ENCODE measurements around the gene MAP3K5. TPM values are rescaled to one million over a fixed set of nuclear protein-coding genes. Genes with fewer than 3 reads are reported as not detected.

Gene MAP3K5
- total and polyA plus RNA-seq, 2 donors (not counting 1 experiment from before 2014, with no cell fraction given), result 10.9 to 62.6 TPM

DNA sequence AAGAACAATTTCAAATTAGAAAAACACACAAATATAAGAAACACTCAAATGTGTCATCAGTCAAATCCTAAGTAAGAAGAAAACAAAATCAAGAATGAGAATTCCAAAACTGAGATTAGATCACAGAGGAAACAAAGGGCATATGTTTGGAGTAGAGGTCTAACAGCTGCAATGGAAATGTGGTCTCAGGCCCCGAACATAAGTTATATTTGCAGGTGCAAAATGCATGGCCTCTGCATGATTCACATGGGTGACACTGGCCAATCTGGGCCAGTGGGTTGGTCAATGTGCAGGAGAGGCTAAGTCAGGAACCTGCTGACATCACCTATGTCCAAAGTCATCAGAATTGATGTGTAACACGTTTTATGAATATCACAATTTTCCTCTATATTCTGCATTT lies 133.6 kb downstream of the MAP3K5 start:
- Histone ChIP-seq H3K79me2 (ENCODE audit: control insufficient read depth, insufficient read depth, low read length) (no peaks in the 10 kb centered on the region), H4K20me1 (ENCODE audit: control insufficient read depth, extremely low read depth, insufficient read depth, low read length) (no peaks in the 10 kb centered on the region), H3K36me3 (ENCODE audit: control insufficient read depth, insufficient read depth, low read length) (no peaks in the 10 kb centered on the region), H3K4me1 (ENCODE audit: control insufficient read depth, extremely low read depth, insufficient read depth, low read length) (no peaks in the 10 kb centered on the region), H3K4me3 (replicated peaks in 1 of 4; ENCODE audit: control extremely low read depth in 1 of 4, insufficient read depth in 1 of 4, low read depth in 3 of 4, low read length in 4 of 4) (no peak overlapping the region), H3K4me2 (ENCODE audit: extremely low read depth, insufficient read depth, low read length) (no peak overlapping the region), H3K27ac (ENCODE audit: insufficient read depth, low read length) (no peak overlapping the region), H3K27me3 (ENCODE audit: control insufficient read depth, insufficient read depth, low read length) (no peaks in the 10 kb centered on the region), H3K9me3 (ENCODE audit: control insufficient read depth, insufficient read depth, low read depth, low read length) (no peaks in the 10 kb centered on the region), H2AFZ (ENCODE audit: low read length) (no peak overlapping the region), H3K9ac (ENCODE audit: insufficient read depth, low read length) (no peak overlapping the region)
- TF ChIP-seq EZH2 (IDR thresholded peaks at IDR 0.05; ENCODE audit: low read length, missing control alignments), result no peak
- no peak for TF ChIP-seq CTCF (conservative IDR thresholded peaks at IDR 0.05 in 1 of 2, IDR thresholded peaks at IDR 0.05 in 1 of 2; ENCODE audit: low read depth in 1 of 2, low read length in 2 of 2)
- DNase-seq (ENCODE audit: low read depth in 2 of 2), result no peak

- H3K4me3 ChIP-seq (replicated peaks in 1 of 4; ENCODE audit: control extremely low read depth in 1 of 4, insufficient read depth in 1 of 4, low read depth in 3 of 4, low read length in 4 of 4), result no peak overlapping the region
- no peaks in the 10 kb centered on the region for H3K9me3 ChIP-seq (ENCODE audit: control insufficient read depth, insufficient read depth, low read depth, low read length)
- no peaks in the 10 kb centered on the region for H4K20me1 ChIP-seq (ENCODE audit: control insufficient read depth, extremely low read depth, insufficient read depth, low read length)
- peak; percentile 49 to 56 for DNase-seq (ENCODE audit: low read depth in 2 of 2)
- peak overlapping the region; percentile 6 for H3K27ac ChIP-seq (ENCODE audit: insufficient read depth, low read length)
- no peak overlapping the region for H2AFZ ChIP-seq (ENCODE audit: low read length)
- H3K79me2 ChIP-seq (ENCODE audit: control insufficient read depth, insufficient read depth, low read length), result no peaks in the 10 kb centered on the region
- no peaks in the 10 kb centered on the region for H3K4me1 ChIP-seq (ENCODE audit: control insufficient read depth, extremely low read depth, insufficient read depth, low read length)
- no peaks in the 10 kb centered on the region for H3K27me3 ChIP-seq (ENCODE audit: control insufficient read depth, insufficient read depth, low read length)
- H3K36me3 ChIP-seq (ENCODE audit: control insufficient read depth, insufficient read depth, low read length), result no peaks in the 10 kb centered on the region
- no peak overlapping the region for H3K4me2 ChIP-seq (ENCODE audit: extremely low read depth, insufficient read depth, low read length)
- no peak for TF ChIP-seq EZH2 (IDR thresholded peaks at IDR 0.05; ENCODE audit: low read length, missing control alignments)
- TF ChIP-seq CTCF (conservative IDR thresholded peaks at IDR 0.05 in 1 of 2, IDR thresholded peaks at IDR 0.05 in 1 of 2; ENCODE audit: low read depth in 1 of 2, low read length in 2 of 2), result no peak
- no peak overlapping the region for H3K9ac ChIP-seq (ENCODE audit: insufficient read depth, low read length)
Measured at GRCh38 chr6:136657666-136658065, 134.6 kb downstream of the MAP3K5 start.

- Histone ChIP-seq H3K27ac (ENCODE audit: insufficient read depth, low read length) (no peak overlapping the region), H3K79me2 (ENCODE audit: control insufficient read depth, insufficient read depth, low read length) (no peaks in the 10 kb centered on the region), H3K4me3 (replicated peaks in 1 of 4; ENCODE audit: control extremely low read depth in 1 of 4, insufficient read depth in 1 of 4, low read depth in 3 of 4, low read length in 4 of 4) (no peak overlapping the region), H3K9ac (ENCODE audit: insufficient read depth, low read length) (no peak overlapping the region), H3K36me3 (ENCODE audit: control insufficient read depth, insufficient read depth, low read length) (no peaks in the 10 kb centered on the region), H4K20me1 (ENCODE audit: control insufficient read depth, extremely low read depth, insufficient read depth, low read length) (no peaks in the 10 kb centered on the region), H3K9me3 (ENCODE audit: control insufficient read depth, insufficient read depth, low read depth, low read length) (no peaks in the 10 kb centered on the region), H3K4me2 (ENCODE audit: extremely low read depth, insufficient read depth, low read length) (no peak overlapping the region), H2AFZ (ENCODE audit: low read length) (no peak overlapping the region), H3K4me1 (ENCODE audit: control insufficient read depth, extremely low read depth, insufficient read depth, low read length) (no peaks in the 10 kb centered on the region), H3K27me3 (ENCODE audit: control insufficient read depth, insufficient read depth, low read length) (no peaks in the 10 kb centered on the region)
- DNase-seq (ENCODE audit: low read depth in 2 of 2), result peak; percentile 42 to 47
- TF ChIP-seq EZH2 (IDR thresholded peaks at IDR 0.05; ENCODE audit: low read length, missing control alignments), result no peak
- no peak for TF ChIP-seq CTCF (conservative IDR thresholded peaks at IDR 0.05 in 1 of 2, IDR thresholded peaks at IDR 0.05 in 1 of 2; ENCODE audit: low read depth in 1 of 2, low read length in 2 of 2)
Measured at GRCh38 chr6:136656121-136656520, 136.2 kb downstream of the MAP3K5 start.
